ENCODE results near the gene EML3. TPM values are rescaled to one million over a fixed set of nuclear protein-coding genes. Genes with fewer than 3 reads are reported as not detected.

EML3 gene
- total and polyA plus RNA-seq, 2 of the 13 experiments (the other 11 are each of a cell fraction or from before 2014, with no cell fraction given): 10.6 to 12.3 TPM

DNA sequence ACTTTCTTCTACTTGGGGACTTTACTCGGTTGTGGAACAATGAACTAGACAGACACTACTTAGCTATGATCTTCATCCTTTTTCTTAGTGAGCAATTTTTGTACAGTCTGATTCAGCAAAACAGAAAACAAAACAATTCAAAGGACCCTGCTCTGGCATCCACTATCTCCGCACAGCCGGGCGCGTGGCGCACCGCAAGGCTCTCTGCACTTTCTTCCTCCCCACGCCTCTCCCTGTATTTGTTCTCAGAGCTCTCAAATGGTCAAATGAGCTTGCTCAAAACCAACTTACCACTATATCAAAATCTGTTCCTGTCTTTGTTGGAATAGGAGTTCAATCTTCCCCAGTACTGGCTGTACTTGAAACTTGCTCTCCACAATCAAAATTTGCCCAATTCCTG lies 46.3 kb downstream of the EML3 start:
- no TSS peak for BruUV-seq (replicated peaks)
- POLR2A ChIA-PET: interaction anchor here (1.1 to 2.2 kb wide), 3 partner anchors 8 to 99 kb away, joined by 3 to 18 read pairs (median 15); partner anchors contain the start of genes C11orf98, CSKMT, EEF1G and TUT1
- intact Hi-C loops (cut with micrococcal nuclease; ENCODE audit: unreplicated experiment) (no loop called here), in situ Hi-C loops (cut with HindIII; ENCODE audit: extremely low pct_ligation_motif_present, low pct_unique_long_range_greater_than_20kb) (no loop called here)
- Histone ChIP-seq H3K4me3 (replicated peaks in 1 of 3; ENCODE audit: insufficient read depth in 1 of 3, low read depth in 2 of 3, low read length in 3 of 3) (no peak overlapping the region), H3K27me3 (ENCODE audit: control insufficient read depth in 1 of 2, insufficient read depth in 2 of 2, low read length in 2 of 2) (no peaks in the 10 kb centered on the region), H3K9ac (ENCODE audit: insufficient read depth, low read depth, low read length) (no peak overlapping the region), H3K36me3 (replicated peaks in 1 of 2; ENCODE audit: control insufficient read depth in 1 of 2, insufficient read depth in 2 of 2, low read length in 2 of 2) (peaks cover 10 to 74% of the 10 kb centered on the region in 2 experiments), H4K20me1 (ENCODE audit: insufficient read depth, low read length) (peaks cover 16% of the 10 kb centered on the region), H2AFZ (ENCODE audit: low read length) (no peak overlapping the region), H3K79me2 (ENCODE audit: insufficient read depth, low read length) (peaks cover 41% of the 10 kb centered on the region), H3K4me1 (ENCODE audit: insufficient read depth, low read length) (peaks cover 83% of the 10 kb centered on the region), H3K4me2 (ENCODE audit: low read depth, low read length) (no peak overlapping the region), H3K27ac (ENCODE audit: extremely low read length, insufficient read depth, low read length) (no peak overlapping the region), H3K9me3 (ENCODE audit: low read length) (no peaks in the 10 kb centered on the region)
- CTCF ChIA-PET (ENCODE audit: low intra/inter-chr PET ratio, low total read pairs): no interaction called here
- TF ChIP-seq ZNF556 (CRISPR knock-in tag; IDR thresholded peaks at IDR 0.05; ENCODE audit: borderline replicate concordance) (no peak), ZNF589 (CRISPR knock-in tag; conservative IDR thresholded peaks at IDR 0.05) (no peak), ZNF563 (CRISPR knock-in tag; IDR thresholded peaks at IDR 0.05) (no peak), MAFK (conservative IDR thresholded peaks at IDR 0.05 in 1 of 2, IDR thresholded peaks at IDR 0.05 in 1 of 2; ENCODE audit: low read length in 2 of 2) (peak in 1 of 2 experiments; percentile 16; a peak in 1 of 4 replicates), ZNF879 (CRISPR knock-in tag; IDR thresholded peaks at IDR 0.05) (no peak), HNF4G (IDR thresholded peaks at IDR 0.05; ENCODE audit: borderline replicate concordance, low read depth, low read length) (no peak), HNF4G (CRISPR knock-in tag; IDR thresholded peaks at IDR 0.05; ENCODE audit: borderline replicate concordance, low read depth) (no peak), IKZF1 (IDR thresholded peaks at IDR 0.05) (no peak), MAFF (IDR thresholded peaks at IDR 0.05; ENCODE audit: low read depth, low read length) (0 out of 2 replicates have a peak, but pooled peaks have one; percentile 5), ZFP36 (IDR thresholded peaks at IDR 0.05; ENCODE audit: borderline replicate concordance, low read depth, low read length, partially characterized antibody) (no peak), ZNF780A (CRISPR knock-in tag; IDR thresholded peaks at IDR 0.05) (no peak), SAP130 (CRISPR knock-in tag; IDR thresholded peaks at IDR 0.05; ENCODE audit: low read depth) (no peak)
- TF ChIP-seq, protein P1, sequence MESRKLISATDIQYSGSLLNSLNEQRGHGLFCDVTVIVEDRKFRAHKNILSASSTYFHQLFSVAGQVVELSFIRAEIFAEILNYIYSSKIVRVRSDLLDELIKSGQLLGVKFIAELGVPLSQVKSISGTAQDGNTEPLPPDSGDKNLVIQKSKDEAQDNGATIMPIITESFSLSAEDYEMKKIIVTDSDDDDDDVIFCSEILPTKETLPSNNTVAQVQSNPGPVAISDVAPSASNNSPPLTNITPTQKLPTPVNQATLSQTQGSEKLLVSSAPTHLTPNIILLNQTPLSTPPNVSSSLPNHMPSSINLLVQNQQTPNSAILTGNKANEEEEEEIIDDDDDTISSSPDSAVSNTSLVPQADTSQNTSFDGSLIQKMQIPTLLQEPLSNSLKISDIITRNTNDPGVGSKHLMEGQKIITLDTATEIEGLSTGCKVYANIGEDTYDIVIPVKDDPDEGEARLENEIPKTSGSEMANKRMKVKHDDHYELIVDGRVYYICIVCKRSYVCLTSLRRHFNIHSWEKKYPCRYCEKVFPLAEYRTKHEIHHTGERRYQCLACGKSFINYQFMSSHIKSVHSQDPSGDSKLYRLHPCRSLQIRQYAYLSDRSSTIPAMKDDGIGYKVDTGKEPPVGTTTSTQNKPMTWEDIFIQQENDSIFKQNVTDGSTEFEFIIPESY (CRISPR knock-in tag; IDR thresholded peaks at IDR 0.05): peak; percentile 74
- TF ChIP-seq, protein P2, sequence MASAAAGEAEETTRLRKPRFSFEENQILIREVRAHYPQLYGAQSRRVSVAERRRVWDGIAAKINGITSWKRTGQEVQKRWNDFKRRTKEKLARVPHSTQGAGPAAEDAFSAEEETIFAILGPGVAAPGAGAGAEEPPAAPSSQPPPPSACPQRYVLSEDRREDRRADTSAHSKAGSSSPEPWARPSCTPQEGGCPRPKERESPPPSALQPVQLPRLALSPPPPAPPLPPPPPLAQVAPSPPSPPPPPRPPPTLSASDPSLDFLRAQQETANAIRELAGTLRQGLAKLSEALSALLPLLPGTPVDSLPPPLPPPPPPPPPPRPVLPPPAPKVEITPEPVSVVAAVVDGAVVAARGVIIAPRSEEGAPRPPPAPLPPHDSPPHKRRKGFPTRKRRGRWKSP (CRISPR knock-in tag; IDR thresholded peaks at IDR 0.05): no peak
- TF ChIP-seq, protein P3, sequence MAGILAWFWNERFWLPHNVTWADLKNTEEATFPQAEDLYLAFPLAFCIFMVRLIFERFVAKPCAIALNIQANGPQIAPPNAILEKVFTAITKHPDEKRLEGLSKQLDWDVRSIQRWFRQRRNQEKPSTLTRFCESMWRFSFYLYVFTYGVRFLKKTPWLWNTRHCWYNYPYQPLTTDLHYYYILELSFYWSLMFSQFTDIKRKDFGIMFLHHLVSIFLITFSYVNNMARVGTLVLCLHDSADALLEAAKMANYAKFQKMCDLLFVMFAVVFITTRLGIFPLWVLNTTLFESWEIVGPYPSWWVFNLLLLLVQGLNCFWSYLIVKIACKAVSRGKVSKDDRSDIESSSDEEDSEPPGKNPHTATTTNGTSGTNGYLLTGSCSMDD (CRISPR knock-in tag; IDR thresholded peaks at IDR 0.05): no peak
- FAIRE-seq (no peak), DNase-seq (ENCODE audit: low spot score) (no peak), ATAC-seq (peak; percentile 21; the same call in 2 of the 3 replicates)
- 95% methylated on average over 8 of the region's 8 CpGs for WGBS (ENCODE audit: low lambda C conversion rate)

Data from HepG2 (cell line).